ENCODE measurements around the gene BOC. TPM values are rescaled to one million over a fixed set of nuclear protein-coding genes. Genes with fewer than 3 reads are reported as not detected.

The BOC gene
- total RNA-seq, 1 donor = 16.9 TPM

GRCh38 chr3:113216393-113216792 is 5.0 kb downstream of the BOC start:
- no peak for TF ChIP-seq CTCF (IDR thresholded peaks at IDR 0.05; ENCODE audit: insufficient read depth, low read length)
- no peak overlapping the region for H3K4me3 ChIP-seq (ENCODE audit: low read depth, low read length)
- DNase-seq (ENCODE audit: low read depth) = no peak

- H3K4me3 ChIP-seq (ENCODE audit: low read depth, low read length) = no peak overlapping the region
- no peak for TF ChIP-seq CTCF (IDR thresholded peaks at IDR 0.05; ENCODE audit: insufficient read depth, low read length)
Measured at GRCh38 chr3:113218011-113218680, 6.8 kb downstream of the BOC start.

GRCh38 chr3:113218681-113219045 is 7.3 kb downstream of the BOC start:
- H3K4me3 ChIP-seq (ENCODE audit: low read depth, low read length) = no peak overlapping the region
- DNase-seq (ENCODE audit: low read depth) = no peak
- TF ChIP-seq CTCF (IDR thresholded peaks at IDR 0.05; ENCODE audit: insufficient read depth, low read length) = no peak

More at GRCh38 chr3:113218011-113218680, 6.8 kb downstream of the BOC start:
- no peak for DNase-seq (ENCODE audit: low read depth)

- no peak overlapping the region for H3K4me3 ChIP-seq (ENCODE audit: low read depth, low read length)
- no peak for DNase-seq (ENCODE audit: low read depth)
- TF ChIP-seq CTCF (IDR thresholded peaks at IDR 0.05; ENCODE audit: insufficient read depth, low read length) = no peak
Measured at GRCh38 chr3:113219605-113220300, 8.4 kb downstream of the BOC start.

- no peak for DNase-seq (ENCODE audit: low read depth)
- no peak for TF ChIP-seq CTCF (IDR thresholded peaks at IDR 0.05; ENCODE audit: insufficient read depth, low read length)
- H3K4me3 ChIP-seq (ENCODE audit: low read depth, low read length) = no peak overlapping the region
Measured at GRCh38 chr3:113220721-113221120, 9.4 kb downstream of the BOC start.

GRCh38 chr3:113221721-113222257 is 10.4 kb downstream of the BOC start:
- TF ChIP-seq CTCF (IDR thresholded peaks at IDR 0.05; ENCODE audit: insufficient read depth, low read length) = no peak
- DNase-seq (ENCODE audit: low read depth) = no peak
- H3K4me3 ChIP-seq (ENCODE audit: low read depth, low read length) = no peak overlapping the region

Measured in fibroblast of the aortic adventitia (primary cell).